GM21529 (cell line): ENCODE measurements around the gene PITX2.
"Not testable (repeated sequence)": the region's sequence is repeated elsewhere in the genome, so short reads cannot be mapped to it uniquely, and the experiment has no call there.

ENCODE experiments used
- ATAC-seq: cut with Tn5 transposase; IDR thresholded peaks from one replicate; pipeline ENCODE4 v1.9.1; 2021; ENCODE audit not compliant: unreplicated experiment

Gene PITX2

DNA sequence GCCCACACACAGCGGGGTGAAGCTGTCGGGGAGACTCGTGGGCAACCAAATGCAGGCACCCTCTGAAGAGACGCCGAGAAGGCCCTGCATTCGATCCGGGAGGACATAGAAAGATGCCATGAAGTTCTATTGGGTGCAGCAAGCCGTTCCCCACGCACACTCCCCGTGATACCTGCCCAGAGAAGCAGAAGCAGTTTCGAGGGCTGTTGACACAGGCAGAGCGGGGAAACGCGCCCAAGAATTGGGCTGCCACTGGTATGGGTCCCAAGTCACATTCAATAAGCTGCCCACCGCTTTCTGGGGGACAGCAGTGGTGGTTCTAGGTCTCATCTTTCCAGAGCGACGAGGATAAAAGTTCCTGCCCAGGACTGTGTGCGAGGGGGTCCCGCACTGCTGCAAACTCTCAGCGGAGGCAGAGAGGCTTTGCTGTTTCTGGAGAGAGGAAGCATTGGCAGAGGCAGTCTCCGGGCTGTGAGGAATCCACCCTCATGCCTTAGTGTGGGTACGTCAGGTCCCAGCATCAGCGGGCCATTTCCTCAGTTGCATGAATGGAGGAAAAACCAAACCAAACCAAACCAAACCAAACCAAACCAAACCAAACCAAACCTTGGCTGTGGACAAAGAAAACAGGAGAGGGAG lies 10.1 kb downstream of the PITX2 start:
- no peak for ATAC-seq

DNA sequence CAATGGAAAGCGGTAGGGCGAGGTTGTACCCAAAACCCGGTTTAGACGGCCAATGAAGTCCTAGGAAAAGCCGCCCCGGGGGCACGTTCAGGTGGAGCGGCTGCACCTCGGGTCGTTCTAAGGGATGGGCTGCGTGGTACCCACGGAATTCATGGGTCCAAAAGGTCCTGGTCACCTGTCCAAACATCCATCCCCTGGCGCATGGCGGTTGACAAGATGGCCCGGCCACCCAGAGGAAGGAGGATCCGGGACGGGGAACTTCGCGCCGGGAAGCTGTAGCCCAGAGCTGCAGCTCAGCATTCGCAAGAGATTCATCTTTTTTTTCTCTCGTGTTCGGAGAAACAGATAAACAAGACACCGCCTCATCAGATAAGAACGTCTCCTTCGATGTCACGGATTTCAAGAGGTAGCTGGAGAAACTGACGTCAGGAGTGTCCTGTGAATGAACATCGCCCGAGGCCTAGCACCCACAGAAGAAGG lies 10.9 kb downstream of the PITX2 start:
- no peak for ATAC-seq

DNA sequence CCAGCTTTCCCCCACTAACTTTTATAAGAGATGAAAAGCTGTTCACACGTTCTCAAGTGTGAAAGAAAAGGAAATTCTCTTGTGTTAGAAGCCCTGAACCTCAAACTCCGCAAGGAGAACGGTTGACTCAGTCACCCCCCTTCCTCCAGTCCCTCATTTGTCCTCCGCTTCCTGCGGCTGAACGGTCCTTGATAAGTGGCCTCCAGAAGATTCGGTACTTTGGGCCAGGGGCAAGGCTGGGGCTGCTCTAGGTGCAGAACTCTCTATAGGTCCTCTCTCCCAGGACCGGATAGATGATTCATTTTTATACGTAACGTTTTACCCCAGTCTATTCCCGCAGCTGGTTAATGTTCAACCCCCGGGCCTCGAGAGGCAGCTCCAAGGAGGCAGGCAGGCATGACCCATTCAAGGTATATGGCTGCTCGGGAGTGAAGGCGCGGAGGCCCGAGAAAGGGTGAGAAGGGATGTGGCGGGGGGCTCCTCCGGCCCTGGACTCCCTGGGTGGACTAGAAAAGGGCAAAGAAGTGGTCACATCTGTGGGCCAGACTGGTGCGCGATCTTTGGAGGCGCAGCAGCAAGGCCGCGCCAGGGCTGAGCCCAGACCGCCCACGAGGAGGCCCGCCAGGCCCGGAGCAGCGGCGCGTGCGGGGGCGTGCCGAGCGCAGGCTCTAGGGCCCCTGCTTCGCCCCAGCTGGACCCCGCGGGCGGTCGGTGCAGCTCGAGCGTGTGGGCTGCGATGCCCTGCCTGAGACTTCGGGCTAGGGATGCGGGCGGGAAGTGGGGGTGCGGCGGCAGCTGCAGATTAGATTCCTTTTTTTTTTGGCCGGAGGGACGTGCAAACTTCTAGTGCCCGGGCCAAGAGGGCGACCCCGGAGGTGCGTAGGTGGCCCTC lies 11.7 kb downstream of the PITX2 start:
- ATAC-seq: peak; percentile 80

DNA sequence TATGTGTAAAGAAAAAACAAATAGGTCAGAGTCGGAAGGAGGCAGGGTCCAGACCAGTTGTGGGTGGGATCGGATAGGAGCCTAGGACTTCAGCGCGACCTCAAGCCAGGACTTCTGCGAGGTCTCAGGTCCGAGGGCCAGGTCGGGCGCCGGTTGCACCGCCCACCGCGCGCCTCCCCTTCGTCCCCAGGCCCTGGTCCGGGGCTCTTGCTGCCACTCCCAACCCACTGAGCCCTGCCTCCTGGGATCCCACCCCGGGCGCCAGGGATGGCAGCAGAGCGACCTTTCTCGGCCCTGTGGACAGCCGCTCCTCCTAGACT lies 12.3 kb downstream of the PITX2 start:
- ATAC-seq: peak; percentile 2

DNA sequence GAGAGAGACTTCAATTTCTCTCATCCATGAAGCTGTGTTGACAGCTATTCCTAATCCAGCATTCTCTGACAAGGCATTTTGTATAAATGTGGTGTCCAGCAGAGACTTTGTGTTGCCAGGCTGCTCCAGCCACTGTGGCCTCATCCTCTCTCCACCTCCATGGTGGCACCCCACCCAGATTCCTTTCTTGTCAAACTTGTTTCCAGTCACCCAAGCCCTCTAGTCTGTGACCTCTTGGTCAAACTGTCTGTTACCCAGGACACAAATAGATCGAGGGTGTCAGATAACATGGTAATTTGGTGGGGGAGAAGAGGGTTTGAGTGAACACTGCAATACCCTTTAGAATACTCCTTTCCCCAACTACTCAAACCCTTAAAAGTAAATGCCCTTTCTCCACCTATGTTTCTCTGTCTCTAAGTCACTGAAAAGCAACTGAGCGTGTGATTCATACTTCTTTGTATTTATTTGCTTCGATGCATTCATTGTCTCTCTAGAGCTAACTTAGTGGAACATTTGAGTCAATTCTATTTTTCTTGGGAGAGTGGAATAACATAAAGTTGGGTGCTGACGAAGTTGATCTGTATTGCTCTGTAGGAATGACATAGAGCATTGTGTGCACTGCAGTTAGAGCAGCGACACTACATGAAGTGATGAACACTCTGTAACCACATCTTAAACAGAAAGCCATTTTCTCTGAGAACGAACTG lies 13.7 kb downstream of the PITX2 start:
- no peak for ATAC-seq

DNA sequence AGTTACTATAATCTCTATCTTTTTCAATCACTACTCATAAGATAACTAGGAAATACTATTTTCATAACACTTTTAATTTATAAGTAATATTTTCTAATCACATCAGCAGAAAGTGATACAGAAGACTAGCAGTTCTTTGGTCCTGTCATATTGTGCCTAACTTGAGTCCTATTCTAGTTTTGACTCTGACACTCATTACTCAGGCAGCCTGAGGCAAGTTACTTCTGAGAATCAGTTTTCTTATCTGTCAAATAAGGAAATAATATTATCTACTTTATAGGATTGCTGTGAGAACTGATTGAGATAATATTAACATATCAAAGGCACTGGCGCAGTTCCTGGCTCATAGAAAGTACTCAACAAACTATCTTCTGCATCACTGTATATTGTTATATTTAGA lies 17.8 kb downstream of the PITX2 start:
- ATAC-seq: no peak

- ATAC-seq: no peak
Measured at GRCh38 chr4:110602061-110602460, 20.8 kb downstream of the PITX2 start.

DNA sequence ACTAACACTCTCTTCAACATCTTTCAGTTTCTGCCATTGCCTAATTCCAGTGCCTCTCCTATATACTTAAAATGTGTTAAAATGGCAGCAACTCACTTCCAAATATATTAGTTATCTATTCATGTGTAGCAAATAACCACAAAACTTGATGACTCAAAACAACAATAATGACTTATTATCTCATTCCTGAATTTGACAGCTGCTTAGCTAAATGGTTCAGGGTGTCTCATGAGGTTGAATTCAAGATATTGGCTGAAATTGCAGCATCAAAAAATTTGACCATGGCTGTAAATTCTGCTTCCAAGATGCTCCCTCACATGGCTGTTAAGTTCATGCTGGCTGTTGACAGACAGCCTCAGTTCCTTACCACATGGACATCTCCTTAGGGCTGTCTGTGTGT lies 25.3 kb downstream of the PITX2 start:
- ATAC-seq: no peak

DNA sequence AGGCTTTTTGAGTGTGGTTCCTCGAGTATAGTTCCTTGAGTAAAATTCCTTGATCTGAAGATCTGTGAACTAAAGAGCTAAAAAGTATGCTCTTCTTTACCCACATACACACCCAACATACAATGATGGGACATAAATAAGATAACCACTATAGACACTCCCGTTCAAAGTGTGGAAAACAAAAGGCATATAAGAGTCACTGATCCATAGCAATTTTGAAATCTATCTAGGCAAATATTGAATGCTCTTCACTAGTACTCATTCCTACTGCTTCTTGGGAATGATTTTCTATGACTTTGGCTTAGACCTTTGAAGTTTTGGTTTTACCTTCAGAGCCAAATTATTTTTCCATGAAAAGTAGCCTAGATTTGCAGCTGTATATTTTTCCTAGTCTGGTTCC lies 26.4 kb downstream of the PITX2 start:
- no peak for ATAC-seq

DNA sequence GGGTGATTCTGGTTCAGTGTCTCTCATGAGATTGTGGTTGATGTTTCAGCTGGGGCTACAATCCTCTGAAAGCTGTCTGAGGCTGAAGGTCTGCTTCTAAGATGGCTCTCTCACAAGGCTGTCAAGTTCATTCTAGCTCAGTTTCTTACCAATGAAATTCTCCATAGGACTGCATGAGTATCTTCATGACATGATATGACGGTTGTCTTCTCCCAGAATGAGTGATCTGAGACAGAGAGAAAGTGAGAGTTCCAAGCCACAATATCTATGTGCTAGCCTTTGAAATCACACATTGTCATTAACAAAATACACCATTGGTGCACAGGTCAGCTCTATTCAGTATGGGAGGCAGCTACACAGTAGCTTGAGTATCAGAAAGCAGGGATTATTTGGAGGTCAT lies 27.3 kb downstream of the PITX2 start:
- ATAC-seq: no peak

DNA sequence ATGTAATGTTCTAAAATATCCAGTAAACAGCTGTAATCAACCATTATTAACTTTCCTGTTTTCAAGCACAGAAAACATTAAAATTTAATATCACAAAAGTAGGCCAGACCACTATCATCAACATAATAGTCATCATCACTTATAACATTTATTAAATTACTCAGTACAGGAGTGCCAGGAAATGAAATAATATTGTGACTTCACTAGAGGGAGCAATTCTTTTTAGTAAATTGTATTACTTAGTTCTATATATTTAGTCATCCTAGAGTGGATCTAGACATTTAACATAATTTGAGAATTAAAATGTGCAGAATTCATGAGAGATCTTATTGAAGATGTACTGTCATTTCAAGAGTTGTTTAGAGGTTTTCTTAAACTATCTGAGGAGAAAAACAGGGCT lies 33.6 kb downstream of the PITX2 start:
- ATAC-seq: no peak

GRCh38 chr4:110587666-110588285 lies 35.1 kb downstream of the PITX2 start:
- no peak for ATAC-seq

- ATAC-seq: no peak
Measured at GRCh38 chr4:110586131-110586850, 36.6 kb downstream of the PITX2 start.

- ATAC-seq: not testable (repeated sequence)
Measured at GRCh38 chr4:110576696-110577095, 46.2 kb downstream of the PITX2 start.
